NCI-H2196 treated with DMSO at 0.1 percent for 48 hours (cell line): ENCODE results near the gene DACH1.

Experiments used
- DNase-seq: peaks from one replicate; lab custom pipeline; 2025; ENCODE audit not compliant: unreplicated experiment; lab: John Stamatoyannopoulos, UW

Gene DACH1

GRCh38 chr13:71830736-71831135, 36.3 kb downstream of the DACH1 start:
- DNase-seq = no peak

DNA sequence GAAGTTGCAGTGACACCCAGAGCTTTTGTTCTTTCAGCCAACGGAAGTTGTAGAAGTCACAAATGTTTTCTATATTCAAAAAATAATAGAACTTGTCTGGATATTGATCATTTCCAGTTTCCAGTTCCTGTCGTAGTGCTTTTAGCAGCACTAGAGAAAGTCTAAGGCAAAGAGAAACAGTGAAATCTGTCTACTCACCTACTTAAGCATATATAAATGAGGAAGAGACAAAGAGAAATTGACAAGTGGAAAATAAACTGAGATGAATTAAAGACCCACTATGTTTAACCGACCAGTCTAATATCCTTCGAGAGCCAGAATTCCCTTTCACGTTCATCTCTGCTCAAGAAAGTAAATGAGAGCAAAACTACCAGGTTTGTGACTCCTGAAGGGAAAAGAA, 36.7 kb downstream of the DACH1 start:
- DNase-seq = no peak

- DNase-seq = no peak
Measured at GRCh38 chr13:71829547-71829946, 37.5 kb downstream of the DACH1 start.

GRCh38 chr13:71828564-71828963, 38.4 kb downstream of the DACH1 start:
- no peak for DNase-seq

DNA sequence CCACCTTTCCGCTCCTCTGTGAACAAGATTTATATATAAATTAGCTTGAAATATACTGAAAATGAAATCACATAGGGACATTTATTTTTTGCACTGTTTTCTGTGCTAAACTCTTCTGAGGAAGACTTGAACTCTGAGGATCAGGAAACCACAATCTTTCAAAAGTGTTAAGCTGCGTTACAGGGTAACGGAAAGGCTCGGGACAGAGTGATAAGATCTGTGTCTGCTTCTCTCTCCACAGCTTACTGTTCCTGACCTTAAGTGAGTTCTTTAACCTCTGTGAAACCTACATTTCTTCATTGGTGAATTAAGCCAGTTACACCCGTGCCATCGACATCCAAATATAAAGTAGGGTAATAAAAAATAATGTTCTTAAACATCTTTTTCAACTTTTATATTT, 38.9 kb downstream of the DACH1 start:
- DNase-seq = no peak

GRCh38 chr13:71827241-71827640, 39.8 kb downstream of the DACH1 start:
- DNase-seq = no peak

- DNase-seq = no peak
Measured at GRCh38 chr13:71820699-71821098, 46.3 kb downstream of the DACH1 start.

DNA sequence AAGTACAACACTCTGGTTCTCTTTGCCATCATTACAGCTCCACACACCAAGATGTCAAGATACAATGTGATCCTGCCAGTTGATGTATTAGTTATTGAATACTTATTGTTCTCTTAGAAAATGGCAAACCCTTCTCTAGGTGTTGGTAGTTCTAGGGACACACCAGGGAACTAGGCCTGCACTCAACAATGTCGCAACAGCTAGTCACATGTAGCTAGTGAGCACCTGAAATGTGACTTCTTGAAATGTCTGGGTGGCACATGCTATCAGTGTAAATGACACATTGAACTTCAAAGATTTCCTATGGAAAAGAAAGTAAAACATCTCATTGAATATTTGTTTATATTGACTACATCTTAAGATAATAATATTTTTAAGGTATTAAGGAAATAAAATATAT, 49.7 kb downstream of the DACH1 start:
- no peak for DNase-seq

GRCh38 chr13:71814806-71815360, 52.1 kb downstream of the DACH1 start:
- DNase-seq = no peak

GRCh38 chr13:71813187-71813586, 53.8 kb downstream of the DACH1 start:
- DNase-seq = no peak

GRCh38 chr13:71811344-71811743, 55.7 kb downstream of the DACH1 start:
- no peak for DNase-seq

GRCh38 chr13:71808708-71809107, 58.3 kb downstream of the DACH1 start:
- no peak for DNase-seq

DNA sequence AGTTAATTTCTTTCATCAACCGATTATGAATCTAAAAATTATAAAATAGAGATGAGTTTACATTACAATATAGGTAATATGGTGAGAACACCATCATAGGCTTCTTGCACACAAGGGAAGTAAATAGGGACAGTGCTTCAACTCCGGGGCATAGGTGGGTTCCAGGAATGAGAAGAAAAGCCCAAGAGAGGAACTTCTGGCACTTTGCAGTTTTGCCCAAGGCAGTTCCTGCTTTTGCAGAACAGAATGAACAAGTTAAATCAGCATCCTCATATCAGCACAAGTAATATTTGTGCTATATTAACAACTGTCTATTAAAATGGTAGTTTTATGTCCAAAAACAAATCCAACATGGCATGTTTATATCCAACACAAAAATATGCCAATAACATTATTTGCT, 60.1 kb downstream of the DACH1 start:
- DNase-seq = no peak

DNA sequence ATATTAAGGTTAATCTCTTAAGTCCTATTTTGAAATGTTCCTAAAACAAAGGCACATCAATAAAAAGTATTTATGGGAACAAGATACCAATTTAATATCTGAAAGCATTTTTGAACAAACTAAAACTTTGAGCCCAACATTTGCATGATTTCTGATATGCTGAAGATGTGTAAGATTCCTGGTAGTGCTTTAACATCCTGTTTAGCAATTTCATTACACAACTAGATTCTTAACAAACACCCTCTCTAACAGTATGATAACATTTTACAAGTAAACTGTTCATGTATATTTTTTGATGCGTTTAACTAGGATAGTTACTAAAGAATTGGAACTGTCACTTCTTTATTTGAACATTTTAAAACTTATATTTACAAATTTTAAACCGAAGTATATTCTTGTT, 63.9 kb downstream of the DACH1 start:
- DNase-seq = no peak

GRCh38 chr13:71801781-71802180, 65.2 kb downstream of the DACH1 start:
- DNase-seq = no peak

DNA sequence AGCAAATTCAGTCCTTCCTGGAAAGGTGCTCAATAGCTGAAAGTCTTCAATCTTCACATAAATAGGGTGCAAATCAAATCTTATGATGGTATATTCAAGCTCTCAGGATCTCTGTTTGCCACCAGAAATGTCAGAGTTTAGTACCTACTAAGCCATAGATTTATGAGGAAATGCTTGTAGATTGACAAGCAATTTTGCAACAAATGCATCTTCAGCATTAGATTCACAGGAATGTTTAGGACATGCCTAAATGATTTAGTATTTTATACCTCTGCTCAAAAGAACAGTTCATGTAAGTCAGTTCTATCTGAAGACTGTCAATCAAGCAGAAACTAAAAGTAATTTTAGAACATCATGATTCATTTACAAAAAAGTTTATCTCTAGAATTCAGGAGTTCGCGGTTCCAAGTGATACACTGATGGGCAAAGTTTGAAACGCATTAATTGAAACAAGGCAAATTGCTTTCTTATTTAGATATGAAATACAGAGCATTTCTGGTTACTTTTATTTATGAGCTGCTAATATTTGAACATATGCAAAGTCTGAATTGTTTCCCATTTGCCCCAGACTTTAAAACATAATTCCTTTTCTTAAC, 65.7 kb downstream of the DACH1 start:
- DNase-seq = no peak

DNA sequence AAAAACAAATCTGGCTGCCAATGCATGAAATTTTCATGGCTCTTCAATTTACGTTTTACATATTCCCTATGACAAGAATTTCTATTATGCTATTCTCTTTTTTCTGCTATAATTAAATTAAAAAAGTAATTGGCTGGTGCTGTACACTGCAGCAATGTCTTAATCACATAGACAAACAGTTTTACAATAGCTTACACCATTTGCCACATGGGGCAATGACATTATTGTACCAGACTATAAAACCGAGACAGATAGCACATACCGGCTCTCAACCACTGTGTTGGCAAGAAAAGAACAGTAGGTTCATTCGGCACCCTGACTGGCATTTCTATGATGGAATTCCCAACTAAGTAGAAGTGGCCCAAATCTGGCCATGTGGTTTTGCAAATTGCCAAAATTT, 67.7 kb downstream of the DACH1 start:
- no peak for DNase-seq

- DNase-seq = no peak
Measured at GRCh38 chr13:71798707-71799106, 68.3 kb downstream of the DACH1 start.

GRCh38 chr13:71797517-71797916, 69.5 kb downstream of the DACH1 start:
- no peak for DNase-seq

GRCh38 chr13:71789693-71790329, 77.2 kb downstream of the DACH1 start:
- DNase-seq = no peak

DNA sequence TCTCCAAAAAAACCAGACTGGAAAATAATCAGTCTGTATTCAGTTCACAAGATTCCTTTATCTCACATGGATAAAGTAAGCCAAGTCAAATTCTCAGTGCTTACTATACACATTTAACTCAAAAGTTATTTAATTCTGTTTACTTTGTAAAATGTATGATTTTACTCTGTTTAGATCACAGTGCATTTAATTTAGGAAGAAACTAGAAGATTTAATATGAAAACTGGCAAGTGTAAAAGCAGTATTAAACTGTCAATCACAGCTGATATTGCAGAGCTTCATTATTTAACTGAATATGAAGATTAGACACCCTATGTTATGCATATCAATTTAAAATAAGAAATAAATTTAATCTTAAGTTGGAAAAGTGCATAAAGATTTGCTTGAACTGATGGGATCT, 78.0 kb downstream of the DACH1 start:
- no peak for DNase-seq

- no peak for DNase-seq
Measured at GRCh38 chr13:71787414-71787813, 79.6 kb downstream of the DACH1 start.

DNA sequence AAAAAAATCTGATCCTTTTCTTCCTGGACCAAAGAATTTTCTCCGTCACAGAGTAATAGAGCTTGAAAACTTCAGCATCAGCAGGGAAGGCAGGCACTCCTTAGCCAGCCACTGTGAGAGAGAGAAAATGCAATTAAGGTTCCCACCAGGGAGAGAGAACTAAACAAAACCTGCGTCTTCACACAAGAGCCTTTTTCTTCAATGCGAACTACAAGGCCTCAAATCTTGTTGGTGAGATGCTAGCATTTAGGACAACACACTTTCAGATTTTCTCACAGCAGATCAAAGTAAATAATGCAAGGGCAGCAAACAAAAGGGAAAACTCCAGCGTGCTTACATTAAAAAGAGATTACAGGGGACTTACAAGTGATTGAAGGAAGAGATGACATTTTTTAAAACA, 80.1 kb downstream of the DACH1 start:
- DNase-seq = no peak
